VCaP (cell line): Measurements from ENCODE around the gene IQUB.
"Not testable (repeated sequence)": the region's sequence is repeated elsewhere in the genome, so short reads cannot be mapped to it uniquely, and the experiment has no call there.

Source experiments
- H3K27ac ChIP-seq: fragments of 450-650 bp; 2 replicates; pipeline ENCODE4 v1.5.1; 2017
- TF ChIP-seq, protein P1 (sequence below): fragments of 450-650 bp; conservative IDR thresholded peaks from 2 replicates; pipeline ENCODE4 v1.5.1; 2017; ENCODE audit warnings: mild to moderate bottlenecking, moderate library complexity

IQUB gene

DNA sequence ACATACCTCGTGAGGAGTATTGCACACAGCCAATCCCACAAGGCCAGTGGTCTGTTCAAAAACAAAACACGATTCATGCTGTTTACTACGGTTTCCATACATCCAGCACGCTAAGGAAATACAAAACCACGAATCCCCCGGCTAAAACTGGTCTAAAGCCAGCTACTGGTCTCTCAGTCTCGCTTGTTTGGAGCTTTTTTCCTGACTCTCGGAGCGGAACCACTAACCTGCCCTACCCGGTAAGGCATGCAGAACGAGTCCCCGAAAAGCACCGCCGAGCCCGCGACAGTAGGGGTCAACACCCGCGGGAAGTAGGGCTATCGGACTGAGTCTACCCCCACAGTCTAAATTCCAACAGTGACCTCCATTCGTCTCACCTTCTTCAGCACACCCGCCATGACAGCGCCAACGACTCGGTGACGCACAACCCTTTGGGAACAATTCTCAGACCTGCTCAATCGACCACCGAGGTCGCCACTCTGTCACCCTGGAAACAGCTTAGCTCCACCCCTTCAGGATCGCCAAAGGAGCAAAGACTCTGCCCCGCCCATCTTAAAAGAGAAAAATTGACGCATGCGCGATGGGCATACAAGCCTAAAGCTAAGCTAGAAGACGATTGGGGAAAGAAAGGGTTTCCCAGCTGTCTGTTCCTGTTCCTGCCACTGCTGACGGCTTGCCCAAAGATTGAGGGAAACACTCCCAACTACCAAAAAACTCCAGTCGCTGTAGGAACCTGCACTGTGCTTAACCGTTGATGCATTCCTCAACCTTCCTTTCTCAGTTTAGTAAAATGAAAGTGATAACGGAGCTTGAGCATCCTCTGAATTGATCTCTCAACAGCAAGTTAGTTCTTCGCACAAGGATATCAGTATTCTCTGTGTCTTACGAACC lies 23.2 kb upstream of the IQUB start, which contains the start of gene NDUFA5:
NDUFA5 (minus strand) TSS at position 421 of the 891 bp plus-strand sequence; CDS start at position 398, 23 bp downstream.
- peak within 1 kb of the TSS; percentile 85 for H3K27ac ChIP-seq
- TF ChIP-seq, protein P1, sequence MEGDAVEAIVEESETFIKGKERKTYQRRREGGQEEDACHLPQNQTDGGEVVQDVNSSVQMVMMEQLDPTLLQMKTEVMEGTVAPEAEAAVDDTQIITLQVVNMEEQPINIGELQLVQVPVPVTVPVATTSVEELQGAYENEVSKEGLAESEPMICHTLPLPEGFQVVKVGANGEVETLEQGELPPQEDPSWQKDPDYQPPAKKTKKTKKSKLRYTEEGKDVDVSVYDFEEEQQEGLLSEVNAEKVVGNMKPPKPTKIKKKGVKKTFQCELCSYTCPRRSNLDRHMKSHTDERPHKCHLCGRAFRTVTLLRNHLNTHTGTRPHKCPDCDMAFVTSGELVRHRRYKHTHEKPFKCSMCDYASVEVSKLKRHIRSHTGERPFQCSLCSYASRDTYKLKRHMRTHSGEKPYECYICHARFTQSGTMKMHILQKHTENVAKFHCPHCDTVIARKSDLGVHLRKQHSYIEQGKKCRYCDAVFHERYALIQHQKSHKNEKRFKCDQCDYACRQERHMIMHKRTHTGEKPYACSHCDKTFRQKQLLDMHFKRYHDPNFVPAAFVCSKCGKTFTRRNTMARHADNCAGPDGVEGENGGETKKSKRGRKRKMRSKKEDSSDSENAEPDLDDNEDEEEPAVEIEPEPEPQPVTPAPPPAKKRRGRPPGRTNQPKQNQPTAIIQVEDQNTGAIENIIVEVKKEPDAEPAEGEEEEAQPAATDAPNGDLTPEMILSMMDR, result no peak

- TF ChIP-seq, protein P1, result no peak
- peak overlapping the region; percentile 85 for H3K27ac ChIP-seq
These were observed 22.6 kb upstream of the IQUB start for GRCh38 chr7:123557016-123557397.

DNA sequence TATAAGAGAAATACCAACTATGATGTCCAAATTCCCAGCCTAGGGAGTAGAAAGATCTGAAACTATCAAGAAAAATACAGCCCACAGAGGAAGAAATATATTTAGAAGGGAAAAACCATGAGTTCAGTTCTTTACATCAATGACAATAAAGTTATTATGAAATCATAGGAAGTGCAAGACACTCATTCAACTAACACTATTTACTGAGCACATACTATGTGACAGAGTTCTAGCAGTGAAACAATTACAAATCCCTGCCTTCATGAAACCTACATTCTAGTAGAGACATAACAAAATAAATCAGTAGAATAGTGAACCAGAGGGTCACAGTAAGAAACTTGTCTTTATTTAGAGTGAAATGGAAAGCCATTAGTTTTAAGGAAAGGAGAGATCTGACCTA lies 21.1 kb upstream of the IQUB start:
- no peak overlapping the region for H3K27ac ChIP-seq
- TF ChIP-seq, protein P1, result no peak

DNA sequence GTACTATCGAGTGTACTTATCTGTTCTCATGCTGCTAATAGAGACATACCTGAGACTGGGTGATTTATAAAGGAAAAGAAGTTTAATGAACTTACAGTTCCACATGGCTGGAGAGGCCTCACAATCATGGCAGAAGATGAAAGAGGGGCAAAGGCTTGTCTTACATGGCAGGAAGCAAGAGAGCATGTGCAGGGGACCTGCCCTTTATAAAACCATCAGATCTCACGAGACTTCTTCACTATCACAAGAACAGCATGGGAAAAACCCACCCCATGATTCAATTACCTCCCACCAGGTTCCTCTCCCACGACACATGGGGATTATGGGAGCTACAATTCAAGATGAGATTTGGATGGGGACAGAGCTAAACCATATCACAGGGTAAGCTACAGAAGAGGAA lies 18.8 kb upstream of the IQUB start:
- TF ChIP-seq, protein P1, result no peak
- H3K27ac ChIP-seq, result no peak overlapping the region

DNA sequence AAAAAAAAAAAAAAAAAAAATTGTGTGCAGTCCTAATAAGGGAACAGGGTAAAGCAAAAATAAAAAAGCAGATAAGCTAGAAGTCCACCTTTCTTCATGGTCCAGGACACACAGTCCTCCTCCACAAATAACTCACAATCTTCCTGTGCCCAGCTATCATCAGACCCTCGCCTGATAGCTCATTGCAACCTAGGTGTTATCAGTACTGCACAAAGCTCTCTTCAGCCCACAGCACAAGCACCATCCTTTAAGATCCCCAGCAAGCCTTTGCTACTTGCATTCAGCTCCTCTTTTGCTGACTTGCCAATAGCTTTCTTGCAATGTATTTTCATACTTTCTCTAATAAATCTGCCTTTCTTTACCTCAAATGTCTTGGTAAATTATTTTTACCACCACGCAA lies 18.2 kb upstream of the IQUB start:
- no peak overlapping the region for H3K27ac ChIP-seq
- TF ChIP-seq, protein P1, result no peak

GRCh38 chr7:123552134-123552533 lies 17.7 kb upstream of the IQUB start:
- H3K27ac ChIP-seq, result not testable (repeated sequence)

GRCh38 chr7:123548406-123548805 lies 14.0 kb upstream of the IQUB start:
- no peak overlapping the region for H3K27ac ChIP-seq
- TF ChIP-seq, protein P1, result no peak

DNA sequence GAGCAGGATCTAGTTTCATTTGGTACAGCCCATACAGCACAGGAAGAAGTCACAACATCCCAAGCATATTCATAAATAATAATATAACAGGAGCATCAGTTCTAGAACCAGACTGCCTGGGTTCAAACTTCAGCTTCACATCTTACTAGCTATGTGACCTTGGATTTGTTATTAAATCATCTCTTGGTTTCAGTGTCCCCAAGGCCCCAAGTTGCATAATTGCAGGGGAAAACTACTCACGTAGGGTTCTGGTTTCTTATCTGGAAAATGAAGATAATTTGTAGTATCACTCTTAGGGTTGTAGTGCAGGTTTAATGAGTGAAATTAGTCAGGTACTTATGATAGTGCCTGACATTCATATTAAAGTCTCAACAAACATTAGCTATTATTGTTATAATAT lies 5.5 kb upstream of the IQUB start:
- H3K27ac ChIP-seq, result no peak overlapping the region

More for the DNA sequence above, 5.5 kb upstream of the IQUB start:
- TF ChIP-seq, protein P1, result no peak
